IPS-18c (cell line): ENCODE data around the gene TPH1.
"Not testable (repeated sequence)": the region's sequence is repeated elsewhere in the genome, so short reads cannot be mapped to it uniquely, and the experiment has no call there.

Experiments
- H3K4me3 ChIP-seq: 2 replicates; pipeline ENCODE4 v1.7.0; 2013; ENCODE audit warnings: low read depth, mild to moderate bottlenecking, low read length, moderate library complexity; ENCODE audit not compliant: insufficient read depth
- H3K9me3 ChIP-seq: one replicate; pipeline ENCODE4 v1.6.1; 2013; ENCODE audit warnings: mild to moderate bottlenecking, low read length, moderate library complexity; ENCODE audit not compliant: control insufficient read depth, insufficient read depth

The TPH1 gene

DNA sequence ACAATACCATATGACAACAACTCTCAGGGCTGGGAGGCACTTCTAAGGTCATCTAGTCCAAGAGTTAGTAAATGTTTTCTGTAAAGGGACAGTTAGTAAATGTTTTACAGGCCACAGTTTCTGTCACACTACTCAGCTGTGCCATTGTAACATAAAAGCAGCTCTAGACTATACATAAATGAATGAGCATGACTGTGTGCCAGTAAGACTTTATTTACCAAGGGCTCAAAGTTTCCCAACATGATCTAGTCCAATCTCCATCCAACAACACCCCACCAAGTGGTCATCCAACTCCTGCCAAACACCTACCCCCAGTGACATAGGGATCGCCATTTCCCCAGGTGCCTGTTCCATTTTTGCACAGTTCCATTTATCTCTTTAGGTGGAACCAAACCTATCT lies 45.3 kb downstream of the TPH1 start:
- Histone ChIP-seq H3K4me3 (no peak overlapping the region), H3K9me3 (no peaks in the 10 kb centered on the region)

GRCh38 chr11:18000128-18000527 lies 45.9 kb downstream of the TPH1 start:
- not testable (repeated sequence) for H3K4me3 ChIP-seq, H3K9me3 ChIP-seq
